HepG2 (cell line): ENCODE data around the gene VASN. TPM values are rescaled to one million over a fixed set of nuclear protein-coding genes. Genes with fewer than 3 reads are reported as not detected.
A peak's percentile ranks its signal among the peaks of the same experiment; 100 is the strongest.

Experiments
- CEBPG ChIP-seq: IDR thresholded peaks from 2 replicates; pipeline ENCODE4 v1.6.1; 2016
- EP300 ChIP-seq, 3 experiments: sonication (generic) in 1 of 3; formaldehyde crosslinking in 1 of 3; IDR thresholded peaks; 2 replicates each; pipeline versions ENCODE4 v1.5.1 to v1.6.1; 2011 to 2020; ENCODE audit warnings: low read depth in 2 of 3, low read length in 2 of 3, borderline replicate concordance in 1 of 3, improper control_type of control experiment in 1 of 3, mild to moderate bottlenecking in 1 of 3, missing genetic modification reagents in 1 of 3, moderate library complexity in 1 of 3
- FOXA3 ChIP-seq: IDR thresholded peaks from 2 replicates; pipeline ENCODE4 v1.6.1; 2016; ENCODE audit warnings: missing genetic modification reagents, missing compliant biosample characterization
- HDAC6 ChIP-seq: fragments of 200-600 bp; sonication (generic); IDR thresholded peaks from 2 replicates; pipeline ENCODE4 v1.7.0; 2017; ENCODE audit warnings: mild to moderate bottlenecking, antibody characterized with exemption, low read length, low read depth
- JUND ChIP-seq: sonication (generic); formaldehyde crosslinking; IDR thresholded peaks from 2 replicates; pipeline ENCODE4 v1.8.0; 2022; ENCODE audit warnings: mild to moderate bottlenecking, missing genetic modification reagents
- KDM5A ChIP-seq: fragments of 200-600 bp; sonication (generic); IDR thresholded peaks from 2 replicates; pipeline ENCODE4 v1.7.0; 2018; ENCODE audit warnings: antibody characterized with exemption, mild to moderate bottlenecking, low read length, borderline replicate concordance
- KLF12 ChIP-seq: sonication (generic); formaldehyde crosslinking; IDR thresholded peaks from 2 replicates; pipeline ENCODE4 v1.4.0; 2020; ENCODE audit warnings: missing genetic modification reagents, borderline replicate concordance
- MEIS1 ChIP-seq: sonication (generic); formaldehyde crosslinking; IDR thresholded peaks from 2 replicates; pipeline ENCODE4 v1.9.0; 2021; ENCODE audit warnings: mild to moderate bottlenecking, missing genetic modification reagents, moderate library complexity, borderline replicate concordance
- MIER2 ChIP-seq: IDR thresholded peaks from 2 replicates; pipeline ENCODE4 v1.6.1; 2016; ENCODE audit warnings: missing biosample characterization, missing genetic modification reagents
- MTA3 ChIP-seq: sonication (generic); formaldehyde crosslinking; IDR thresholded peaks from 2 replicates; pipeline ENCODE4 v1.4.0; 2020; ENCODE audit warnings: missing genetic modification reagents
- SIN3A ChIP-seq: IDR thresholded peaks from 2 replicates; pipeline ENCODE4 v1.6.1; 2011; ENCODE audit warnings: low read depth, mild to moderate bottlenecking, control low read depth, low read length, borderline replicate concordance
- TEAD3 ChIP-seq: optimal IDR thresholded peaks from 2 replicates; pipeline ENCODE3; 2016; ENCODE audit warnings: borderline replicate concordance
- ZBTB1 ChIP-seq: sonication (generic); formaldehyde crosslinking; IDR thresholded peaks from 2 replicates; pipeline ENCODE4 v1.4.0; 2020; ENCODE audit warnings: missing genetic modification reagents, borderline replicate concordance
- ZNF17 ChIP-seq: sonication (generic); formaldehyde crosslinking; IDR thresholded peaks from 2 replicates; pipeline ENCODE4 v1.5.0; 2020; ENCODE audit warnings: mild to moderate bottlenecking, missing genetic modification reagents
- ZNF253 ChIP-seq: sonication (generic); formaldehyde crosslinking; IDR thresholded peaks from 2 replicates; pipeline ENCODE4 v1.8.0; 2022; ENCODE audit warnings: mild to moderate bottlenecking, missing genetic modification reagents, borderline replicate concordance
- ZNF629 ChIP-seq: sonication (generic); formaldehyde crosslinking; conservative IDR thresholded peaks from 2 replicates; pipeline ENCODE4 v1.5.0; 2020; ENCODE audit warnings: missing genetic modification reagents
- polyA plus RNA-seq, 8 experiments: library from polyadenylated mRNA; depleted of rRNA in 3 of 8; stranded (reverse) in 7 of 8; unstranded in 1 of 8; fragments of >200 nt; fragmentation: Illumina TruSeq in 4 of 8; extraction: Trizol in 4 of 8; gene quantifications; 2 replicates each; pipeline versions ENCODE4 v1.2.1 to v1.2.3, GENCODE V29; 2011 to 2016; ENCODE audit warnings: low read depth in 4 of 8, missing spikeins in 1 of 8, mixed read lengths in 1 of 8; ENCODE audit not compliant: insufficient read depth in 1 of 8
- total RNA-seq, 5 experiments: library from RNA; depleted of rRNA; stranded (reverse); fragments of >200 nt; fragmentation: Illumina TruSeq; extraction: Trizol; gene quantifications; 2 replicates each; pipeline ENCODE4 v1.2.3, GENCODE V29; 2016; ENCODE audit warnings: low read depth in 1 of 5
- TF ChIP-seq, protein P1 (sequence below): sonication (generic); formaldehyde crosslinking; IDR thresholded peaks from 2 replicates; pipeline ENCODE4 v1.5.0; 2020; ENCODE audit warnings: mild to moderate bottlenecking, missing genetic modification reagents
- TF ChIP-seq, protein P2 (sequence below), 2 experiments: fragments of 450-650 bp in 1 of 2; sonication (generic) in 1 of 2; formaldehyde crosslinking; IDR thresholded peaks; 2 replicates each; pipeline versions ENCODE4 v1.5.0 to v1.8.0; 2020 to 2022; ENCODE audit warnings: mild to moderate bottlenecking in 1 of 2, missing genetic modification reagents in 1 of 2
- TF ChIP-seq, protein P3 (sequence below): sonication (generic); formaldehyde crosslinking; IDR thresholded peaks from 2 replicates; pipeline ENCODE4 v1.8.1; 2023; ENCODE audit warnings: mild to moderate bottlenecking, moderate library complexity, missing genetic modification reagents
- TF ChIP-seq, protein P4 (sequence below): sonication (generic); formaldehyde crosslinking; IDR thresholded peaks from 2 replicates; pipeline ENCODE4 v1.4.0; 2020; ENCODE audit warnings: missing genetic modification reagents, borderline replicate concordance
- TF ChIP-seq, protein P5 (sequence below): sonication (generic); formaldehyde crosslinking; IDR thresholded peaks from 2 replicates; pipeline ENCODE4 v1.8.1; 2023; ENCODE audit warnings: mild to moderate bottlenecking, missing genetic modification reagents

VASN gene
- total and polyA plus RNA-seq, 2 of the 13 experiments (the other 11 are each of a cell fraction or from before 2014, with no cell fraction given): 8.4 to 18.2 TPM

DNA sequence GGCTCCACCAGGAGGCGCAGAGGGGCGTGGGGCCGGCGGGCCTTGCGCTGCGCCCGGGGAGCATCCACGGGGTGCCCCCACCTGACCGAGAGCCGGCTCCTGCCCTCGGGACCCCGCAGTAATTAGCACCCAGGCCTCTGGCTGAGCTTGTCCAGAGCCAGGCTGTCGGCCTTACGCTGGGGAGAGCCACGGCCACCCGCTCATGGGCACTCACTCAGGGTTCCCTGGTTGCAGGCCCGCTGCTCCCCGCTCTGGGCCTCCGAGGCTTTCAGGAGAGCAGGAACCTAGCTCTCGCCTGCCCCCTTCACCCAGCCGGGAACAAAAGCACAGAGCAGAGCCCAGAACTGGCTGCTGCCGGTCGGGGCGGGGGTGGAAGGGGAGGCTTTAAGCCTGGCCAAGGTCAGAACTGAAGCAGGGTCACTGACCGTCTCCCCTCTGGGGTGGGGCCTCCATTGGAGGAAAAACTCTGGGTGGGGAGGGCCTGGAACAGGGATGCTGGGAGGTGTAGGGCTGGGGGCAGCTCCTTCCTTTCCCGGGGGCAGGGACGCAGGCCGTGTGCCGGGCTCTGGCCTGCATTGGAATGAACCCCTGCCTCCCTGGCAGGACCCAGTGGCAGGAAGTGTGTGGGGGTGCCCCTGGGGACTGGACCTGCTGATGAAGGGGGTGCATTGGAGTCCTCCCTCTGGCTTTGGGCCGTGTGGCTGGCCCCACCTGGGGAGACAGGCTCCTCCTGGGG is 43.4 kb upstream of the VASN start (continued):
- TF ChIP-seq, protein P1, sequence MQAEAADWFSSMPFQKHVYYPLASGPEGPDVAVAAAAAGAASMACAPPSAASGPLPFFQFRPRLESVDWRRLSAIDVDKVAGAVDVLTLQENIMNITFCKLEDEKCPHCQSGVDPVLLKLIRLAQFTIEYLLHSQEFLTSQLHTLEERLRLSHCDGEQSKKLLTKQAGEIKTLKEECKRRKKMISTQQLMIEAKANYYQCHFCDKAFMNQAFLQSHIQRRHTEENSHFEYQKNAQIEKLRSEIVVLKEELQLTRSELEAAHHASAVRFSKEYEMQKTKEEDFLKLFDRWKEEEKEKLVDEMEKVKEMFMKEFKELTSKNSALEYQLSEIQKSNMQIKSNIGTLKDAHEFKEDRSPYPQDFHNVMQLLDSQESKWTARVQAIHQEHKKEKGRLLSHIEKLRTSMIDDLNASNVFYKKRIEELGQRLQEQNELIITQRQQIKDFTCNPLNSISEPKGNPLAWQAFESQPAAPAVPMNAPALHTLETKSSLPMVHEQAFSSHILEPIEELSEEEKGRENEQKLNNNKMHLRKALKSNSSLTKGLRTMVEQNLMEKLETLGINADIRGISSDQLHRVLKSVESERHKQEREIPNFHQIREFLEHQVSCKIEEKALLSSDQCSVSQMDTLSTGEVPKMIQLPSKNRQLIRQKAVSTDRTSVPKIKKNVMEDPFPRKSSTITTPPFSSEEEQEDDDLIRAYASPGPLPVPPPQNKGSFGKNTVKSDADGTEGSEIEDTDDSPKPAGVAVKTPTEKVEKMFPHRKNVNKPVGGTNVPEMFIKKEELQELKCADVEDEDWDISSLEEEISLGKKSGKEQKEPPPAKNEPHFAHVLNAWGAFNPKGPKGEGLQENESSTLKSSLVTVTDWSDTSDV: no peak
- TF ChIP-seq ZBTB1 (no peak), MTA3 (no peak), SIN3A (peak; percentile 19; the same call in 1 of the 2 replicates), EP300 (IDR thresholded peaks at IDR 0.05; ENCODE audit: low read depth in 2 of 2, low read length in 2 of 2) (0 out of 4 replicates have a peak, but pooled peaks of 1 of the 2 experiments have one; percentile 23), EP300 (CRISPR knock-in tag; IDR thresholded peaks at IDR 0.05; ENCODE audit: borderline replicate concordance) (no peak), ZNF253 (CRISPR knock-in tag) (no peak), MEIS1 (CRISPR knock-in tag) (no peak), FOXA3 (CRISPR knock-in tag) (peak; percentile 31; the same call in 1 of the 2 replicates), HDAC6 (no peak), TEAD3 (CRISPR knock-in tag) (peak; percentile 42), KLF12 (CRISPR knock-in tag) (peak; percentile 69; the same call in 1 of the 2 replicates), KDM5A (no peak), ZNF17 (CRISPR knock-in tag) (no peak), MIER2 (0 out of 2 replicates have a peak, but pooled peaks have one; percentile 19), JUND (CRISPR knock-in tag) (0 out of 2 replicates have a peak, but pooled peaks have one; percentile 21), ZNF629 (CRISPR knock-in tag) (no peak), CEBPG (peak; percentile 43)
- TF ChIP-seq, protein P2, sequence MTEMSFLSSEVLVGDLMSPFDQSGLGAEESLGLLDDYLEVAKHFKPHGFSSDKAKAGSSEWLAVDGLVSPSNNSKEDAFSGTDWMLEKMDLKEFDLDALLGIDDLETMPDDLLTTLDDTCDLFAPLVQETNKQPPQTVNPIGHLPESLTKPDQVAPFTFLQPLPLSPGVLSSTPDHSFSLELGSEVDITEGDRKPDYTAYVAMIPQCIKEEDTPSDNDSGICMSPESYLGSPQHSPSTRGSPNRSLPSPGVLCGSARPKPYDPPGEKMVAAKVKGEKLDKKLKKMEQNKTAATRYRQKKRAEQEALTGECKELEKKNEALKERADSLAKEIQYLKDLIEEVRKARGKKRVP (CRISPR knock-in tag; IDR thresholded peaks at IDR 0.05): no peak
- TF ChIP-seq, protein P3, sequence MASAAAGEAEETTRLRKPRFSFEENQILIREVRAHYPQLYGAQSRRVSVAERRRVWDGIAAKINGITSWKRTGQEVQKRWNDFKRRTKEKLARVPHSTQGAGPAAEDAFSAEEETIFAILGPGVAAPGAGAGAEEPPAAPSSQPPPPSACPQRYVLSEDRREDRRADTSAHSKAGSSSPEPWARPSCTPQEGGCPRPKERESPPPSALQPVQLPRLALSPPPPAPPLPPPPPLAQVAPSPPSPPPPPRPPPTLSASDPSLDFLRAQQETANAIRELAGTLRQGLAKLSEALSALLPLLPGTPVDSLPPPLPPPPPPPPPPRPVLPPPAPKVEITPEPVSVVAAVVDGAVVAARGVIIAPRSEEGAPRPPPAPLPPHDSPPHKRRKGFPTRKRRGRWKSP (CRISPR knock-in tag): peak; percentile 58; the same call in 1 of the 2 replicates
- TF ChIP-seq, protein P4, sequence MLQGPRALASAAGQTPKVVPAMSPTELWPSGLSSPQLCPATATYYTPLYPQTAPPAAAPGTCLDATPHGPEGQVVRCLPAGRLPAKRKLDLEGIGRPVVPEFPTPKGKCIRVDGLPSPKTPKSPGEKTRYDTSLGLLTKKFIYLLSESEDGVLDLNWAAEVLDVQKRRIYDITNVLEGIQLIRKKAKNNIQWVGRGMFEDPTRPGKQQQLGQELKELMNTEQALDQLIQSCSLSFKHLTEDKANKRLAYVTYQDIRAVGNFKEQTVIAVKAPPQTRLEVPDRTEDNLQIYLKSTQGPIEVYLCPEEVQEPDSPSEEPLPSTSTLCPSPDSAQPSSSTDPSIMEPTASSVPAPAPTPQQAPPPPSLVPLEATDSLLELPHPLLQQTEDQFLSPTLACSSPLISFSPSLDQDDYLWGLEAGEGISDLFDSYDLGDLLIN (CRISPR knock-in tag): no peak
- TF ChIP-seq, protein P5, sequence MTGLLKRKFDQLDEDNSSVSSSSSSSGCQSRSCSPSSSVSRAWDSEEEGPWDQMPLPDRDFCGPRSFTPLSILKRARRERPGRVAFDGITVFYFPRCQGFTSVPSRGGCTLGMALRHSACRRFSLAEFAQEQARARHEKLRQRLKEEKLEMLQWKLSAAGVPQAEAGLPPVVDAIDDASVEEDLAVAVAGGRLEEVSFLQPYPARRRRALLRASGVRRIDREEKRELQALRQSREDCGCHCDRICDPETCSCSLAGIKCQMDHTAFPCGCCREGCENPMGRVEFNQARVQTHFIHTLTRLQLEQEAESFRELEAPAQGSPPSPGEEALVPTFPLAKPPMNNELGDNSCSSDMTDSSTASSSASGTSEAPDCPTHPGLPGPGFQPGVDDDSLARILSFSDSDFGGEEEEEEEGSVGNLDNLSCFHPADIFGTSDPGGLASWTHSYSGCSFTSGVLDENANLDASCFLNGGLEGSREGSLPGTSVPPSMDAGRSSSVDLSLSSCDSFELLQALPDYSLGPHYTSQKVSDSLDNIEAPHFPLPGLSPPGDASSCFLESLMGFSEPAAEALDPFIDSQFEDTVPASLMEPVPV: peak; percentile 39; the same call in 1 of the 2 replicates
